Left renal pelvis (tissue), 4 donors: ENCODE results near the gene KDM4B. TPM values are rescaled to one million over a fixed set of nuclear protein-coding genes. Genes with fewer than 3 reads are reported as not detected.

Experiments used
- DNase-seq, 4 donors: peaks; one replicate each; pipeline ENCODE4 v3.0.0-alpha.2; 2013; ENCODE audit warnings: low read depth in 4 of 4, low spot score in 3 of 4
- polyA plus RNA-seq, 4 donors: library from polyadenylated mRNA; unstranded; fragments of 120-200 nt; gene quantifications; one replicate each; pipeline ENCODE4 v1.2.1, GENCODE V29; 2013; ENCODE audit not compliant: insufficient read length in 4 of 4

KDM4B gene
- polyA plus RNA-seq, 4 donors, result 18.5 to 28.4 (median 22.4) TPM

- DNase-seq, result no peak
These were observed 112.7 kb downstream of the KDM4B start for GRCh38 chr19:5081443-5082161.

DNA sequence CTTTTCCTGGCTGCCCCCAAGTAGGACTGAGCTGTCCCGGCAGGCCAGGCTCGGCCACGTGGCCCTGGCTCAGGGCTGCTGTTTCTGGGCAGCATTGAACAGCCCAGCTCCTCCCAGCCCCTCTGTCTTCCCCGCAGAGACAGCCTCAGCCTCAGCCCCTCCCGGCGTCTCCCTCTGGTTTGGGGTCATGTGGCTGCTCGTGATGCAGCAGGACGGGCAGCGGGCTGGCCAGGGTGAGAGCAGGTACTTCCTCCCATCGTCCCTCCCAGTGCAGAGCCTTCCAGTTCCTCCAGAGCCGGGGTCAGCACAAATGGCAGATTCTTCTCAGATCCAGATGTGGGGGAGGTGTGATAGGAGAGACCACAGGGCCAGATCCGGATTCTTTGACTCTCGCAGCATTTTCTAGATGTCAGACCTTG lies 114.6 kb downstream of the KDM4B start:
- DNase-seq, result peak in 1 of 4 donors; percentile 37

- DNase-seq, result no peak
These were observed 116.7 kb downstream of the KDM4B start for GRCh38 chr19:5085566-5085965.

DNA sequence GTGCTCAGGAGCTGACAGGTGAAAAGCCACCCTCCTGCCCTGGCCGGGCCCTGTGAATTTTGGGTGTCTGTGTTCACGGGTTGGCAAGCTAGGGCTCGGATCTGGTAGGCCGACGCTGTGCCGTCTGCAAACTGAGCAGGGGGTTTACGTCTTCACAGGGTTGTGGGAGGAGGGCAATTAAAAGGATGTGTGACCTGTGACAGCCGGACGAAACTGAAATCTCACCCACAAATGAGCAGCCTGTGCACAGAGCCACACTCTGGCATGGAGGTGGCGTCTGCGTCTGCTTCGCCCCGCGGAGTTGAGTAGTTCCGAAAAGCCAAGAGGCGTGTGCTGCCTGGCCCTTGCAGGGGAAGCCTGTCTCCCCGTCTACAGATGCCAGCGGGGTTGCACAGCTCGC lies 117.3 kb downstream of the KDM4B start:
- no peak for DNase-seq

- DNase-seq, result no peak
These were observed 118.0 kb downstream of the KDM4B start for GRCh38 chr19:5086725-5087439.

DNA sequence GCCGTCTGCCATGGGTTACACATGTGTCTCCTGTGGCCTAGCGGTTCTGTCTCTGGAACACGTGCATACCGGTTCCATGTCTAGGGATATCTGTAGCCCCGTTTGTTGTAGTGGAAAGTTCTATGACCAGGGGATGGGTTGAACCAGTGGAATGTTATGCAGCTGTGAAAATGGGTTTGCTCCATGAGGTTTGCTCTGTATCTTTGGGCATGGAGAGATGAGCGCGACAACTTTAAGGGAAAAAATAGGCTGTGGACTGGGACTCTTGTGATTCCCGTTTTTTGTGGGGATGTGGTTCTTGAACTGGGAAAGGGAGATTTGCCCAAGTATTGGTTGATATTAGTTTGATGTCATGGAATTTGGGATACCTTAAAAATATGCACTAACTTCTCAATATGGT lies 120.4 kb downstream of the KDM4B start:
- DNase-seq, result no peak

GRCh38 chr19:5090465-5091017 lies 121.6 kb downstream of the KDM4B start:
- DNase-seq, result no peak

DNA sequence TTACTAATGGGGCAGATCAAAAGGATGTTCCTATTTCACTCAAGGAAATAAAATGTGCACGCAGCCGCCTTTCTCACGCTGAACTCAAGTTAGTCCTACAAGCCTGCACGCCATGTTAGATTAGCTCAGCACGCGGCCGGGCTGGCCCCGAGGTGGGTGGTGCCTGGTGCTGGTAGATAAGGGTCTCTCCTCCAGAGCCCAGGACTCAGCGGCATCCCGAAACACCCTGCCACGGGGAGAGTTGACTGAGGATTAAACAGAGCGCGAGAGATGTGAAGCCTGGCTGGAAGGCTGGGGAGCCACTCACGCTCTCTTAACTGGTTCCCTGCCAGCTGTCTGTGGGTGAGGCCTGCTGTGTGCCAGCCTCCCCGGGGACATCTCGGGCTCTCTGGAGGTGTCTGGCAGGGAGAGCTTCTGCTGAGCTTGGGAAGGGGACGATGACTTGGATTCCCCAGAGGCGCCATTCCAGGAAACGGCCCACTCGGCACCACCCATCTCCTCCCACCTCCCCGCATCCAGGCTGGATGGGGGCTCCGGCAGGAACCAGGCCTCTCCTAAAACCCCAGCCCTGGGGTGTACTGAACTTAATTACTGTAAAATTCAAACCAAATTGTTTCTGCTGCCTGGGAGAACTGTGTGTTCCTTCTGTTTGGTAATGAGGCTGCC lies 122.2 kb downstream of the KDM4B start:
- no peak for DNase-seq

DNA sequence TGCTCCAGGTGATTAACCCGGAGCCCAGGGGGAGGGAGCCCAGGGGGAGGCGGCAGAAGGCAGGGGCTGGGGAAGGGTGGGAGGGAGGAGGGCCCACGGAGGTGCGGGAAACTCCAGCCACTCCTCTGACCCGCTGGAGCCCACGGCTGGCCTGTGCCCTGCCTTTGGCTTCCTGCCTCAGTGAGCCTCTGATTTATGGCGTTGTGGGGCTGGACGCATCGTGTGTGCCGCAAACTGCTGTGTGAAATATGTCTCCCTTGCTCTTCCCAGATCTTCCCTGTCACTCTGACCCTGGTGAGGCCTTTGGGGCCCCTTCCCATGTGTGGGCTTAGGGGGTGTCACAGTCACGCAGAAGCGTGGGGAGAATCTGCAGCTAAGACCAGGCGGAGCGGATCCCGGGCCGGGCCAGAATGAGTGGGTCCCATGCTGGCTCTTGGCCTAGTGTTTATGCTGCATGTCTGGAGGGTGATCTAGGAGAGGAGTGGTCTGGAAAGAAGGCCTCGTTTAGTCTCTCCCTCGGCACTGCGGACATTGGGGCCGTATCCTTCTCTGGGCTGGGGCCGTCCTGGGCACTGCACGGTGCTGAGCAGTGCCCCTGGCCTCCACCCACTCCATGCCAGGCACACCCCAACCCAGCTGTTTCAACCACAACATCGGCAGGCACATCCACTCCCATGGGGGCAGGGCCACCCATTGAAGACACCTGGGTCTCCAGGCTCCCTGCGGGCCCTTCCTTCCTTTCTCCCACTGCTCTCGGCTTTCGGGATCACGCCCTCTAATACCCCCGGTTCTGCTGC lies 123.0 kb downstream of the KDM4B start:
- peak in 2 of 4 donors; percentile 31 to 33 for DNase-seq

GRCh38 chr19:5092481-5092843 lies 123.5 kb downstream of the KDM4B start:
- no peak for DNase-seq

DNA sequence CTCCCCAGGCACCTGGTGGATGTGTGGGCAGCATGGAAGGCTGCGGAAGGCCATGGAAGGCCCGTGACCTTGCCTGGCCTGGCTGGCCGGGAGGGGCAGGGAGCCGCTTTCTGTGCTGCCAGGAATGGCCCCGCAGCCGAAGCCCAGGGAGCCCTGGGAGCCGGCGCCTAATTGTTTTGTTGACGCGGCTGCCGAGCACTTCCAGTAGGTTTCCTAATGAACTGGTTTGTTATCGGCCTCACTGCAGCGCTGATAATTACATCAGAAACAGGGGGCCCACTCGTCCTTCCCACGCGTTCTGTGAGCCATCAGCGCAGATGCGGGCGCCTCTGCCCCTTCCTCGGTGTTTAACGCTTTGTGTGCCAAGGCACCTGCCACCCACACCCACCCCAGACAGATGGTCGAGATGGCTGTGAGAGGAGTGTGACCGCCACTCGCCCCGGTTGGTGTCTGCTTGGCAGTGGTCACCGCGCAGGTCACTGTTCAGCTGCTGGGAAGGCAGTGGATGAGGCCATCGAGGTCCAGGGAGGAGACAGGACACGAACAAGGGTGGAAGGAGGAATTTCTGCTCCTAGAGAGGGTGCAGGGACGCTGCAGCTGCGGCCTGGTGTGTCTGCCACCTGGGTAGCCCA lies 124.5 kb downstream of the KDM4B start:
- DNase-seq, result no peak

- no peak for DNase-seq
These were observed 125.2 kb downstream of the KDM4B start for GRCh38 chr19:5093948-5094718.

GRCh38 chr19:5094768-5095567 lies 126.1 kb downstream of the KDM4B start:
- DNase-seq, result no peak

DNA sequence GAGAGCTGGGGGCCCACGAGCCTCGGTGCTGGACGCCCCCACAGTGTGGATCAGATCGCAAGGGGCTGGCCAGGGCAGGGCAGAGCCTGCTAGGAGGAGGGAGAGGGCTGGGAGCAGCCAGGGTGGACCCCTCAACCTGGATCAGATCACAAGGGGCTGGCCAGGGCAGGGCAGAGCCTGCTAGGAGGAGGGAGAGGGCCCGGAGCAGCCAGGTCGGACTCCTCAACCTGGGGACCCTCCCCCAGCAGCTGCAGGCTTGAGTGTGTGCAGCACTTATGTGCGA lies 126.6 kb downstream of the KDM4B start:
- no peak for DNase-seq

DNA sequence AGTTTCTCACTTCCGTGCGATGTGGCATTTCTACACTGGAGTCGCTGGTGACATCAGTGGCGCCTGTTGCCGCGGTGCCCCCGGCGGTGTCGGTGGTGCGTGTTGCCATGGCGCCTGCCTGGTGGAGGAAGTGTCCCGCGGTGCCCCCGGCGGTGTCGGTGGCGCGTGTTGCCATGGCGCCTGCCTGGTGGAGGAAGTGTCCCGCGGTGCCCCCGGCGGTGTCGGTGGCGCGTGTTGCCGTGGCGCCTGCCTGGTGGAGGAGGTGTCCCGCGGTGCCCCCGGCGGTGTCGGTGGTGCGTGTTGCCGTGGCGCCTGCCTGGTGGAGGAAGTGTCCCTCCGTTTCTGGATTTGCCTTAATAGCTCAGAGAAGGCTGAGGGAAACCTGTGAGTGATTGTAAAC lies 127.6 kb downstream of the KDM4B start:
- DNase-seq, result no peak

- no peak for DNase-seq
These were observed 128.5 kb downstream of the KDM4B start for GRCh38 chr19:5097331-5097930.

DNA sequence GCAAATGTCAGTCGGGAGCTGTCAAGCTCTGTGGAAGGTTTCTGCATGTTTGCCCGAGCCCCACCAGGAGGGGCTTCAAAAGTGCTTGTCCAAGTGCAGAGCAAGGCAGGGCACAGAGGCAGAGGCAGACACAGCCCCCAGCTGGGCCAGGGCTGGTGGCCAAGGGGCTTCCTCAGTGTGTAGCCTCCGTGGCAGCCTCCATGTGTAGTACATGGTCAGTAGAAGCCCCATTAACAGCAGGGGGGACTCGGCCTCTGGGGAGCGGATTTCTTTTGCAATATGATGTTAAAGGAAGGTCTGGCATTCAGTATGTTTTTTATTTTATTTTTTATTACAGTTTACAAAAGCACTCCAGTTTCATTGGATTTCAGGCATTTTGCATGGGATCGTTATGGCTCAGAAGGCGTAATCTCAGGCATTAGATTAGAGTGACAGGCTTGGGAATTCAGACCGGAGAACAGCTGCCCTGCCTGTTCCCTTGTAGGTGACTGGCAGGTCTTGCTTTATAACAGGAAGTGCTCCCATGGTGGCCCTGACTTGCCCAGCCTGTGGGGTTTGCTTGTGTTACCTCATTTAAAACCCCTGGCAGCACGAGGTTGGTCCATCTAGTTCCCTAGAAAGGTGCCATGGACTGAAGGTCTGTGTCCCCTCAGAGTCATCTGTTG lies 129.2 kb downstream of the KDM4B start:
- no peak for DNase-seq

GRCh38 chr19:5098646-5099045 lies 129.7 kb downstream of the KDM4B start:
- DNase-seq, result no peak
